Adrenal gland (tissue), 12 donors: ENCODE measurements around the gene RBM23. TPM values are rescaled to one million over a fixed set of nuclear protein-coding genes. Genes with fewer than 3 reads are reported as not detected.

ENCODE experiments used
- DNase-seq, 7 donors: peaks; one replicate each; pipeline ENCODE4 v3.0.0-alpha.2; 2019 to 2020
- H3K27ac ChIP-seq, 5 donors: fragments of 200-600 bp; sonication (generic) in 4 of 5; 1 replicate in 3 of 5; 2 replicates in 2 of 5; pipeline versions ENCODE4 v1.5.1 to v1.8.0; 2016 to 2020; ENCODE audit warnings: mild to moderate bottlenecking in 1 of 5
- H3K27me3 ChIP-seq: fragments of 200-600 bp; 2 replicates; pipeline ENCODE4 v1.8.0; 2021
- H3K36me3 ChIP-seq, 2 donors: fragments of 200-600 bp; replicated peaks in 1 of 2; 1 replicate in 1 of 2; 2 replicates in 1 of 2; pipeline versions ENCODE4 v1.5.1 to v1.8.0; 2018 to 2022
- H3K4me1 ChIP-seq, 2 donors: fragments of 200-600 bp; replicated peaks in 1 of 2; 1 replicate in 1 of 2; 2 replicates in 1 of 2; pipeline versions ENCODE4 v1.5.1 to v1.8.0; 2018 to 2021
- H3K4me3 ChIP-seq, 4 donors: fragments of 200-600 bp; sonication (generic) in 3 of 4; one replicate each; pipeline ENCODE4 v1.5.1; 2016 to 2018
- H3K9me3 ChIP-seq, 3 donors: fragments of 200-600 bp; sonication (generic) in 1 of 3; replicated peaks in 1 of 3; 1 replicate in 2 of 3; 2 replicates in 1 of 3; pipeline versions ENCODE4 v1.5.1 to v1.8.0; 2016 to 2021
- POLR2A ChIP-seq, 2 donors: fragments of 450-650 bp; IDR thresholded peaks; one replicate each; pipeline ENCODE4 v1.6.1; 2017; ENCODE audit warnings: antibody characterized with exemption in 2 of 2, mild to moderate bottlenecking in 2 of 2, moderate library complexity in 1 of 2
- WGBS, 4 donors: extraction: QIAGEN DNeasy Blood & Tissue Kit in 2 of 4; methylation state at CpG; one replicate each; pipeline versions ENCODE4 v1.1.5 to v1.1.7; 2013 to 2017; 5-methylcytosine and 5-hydroxymethylcytosine counted together
- intact Hi-C, 2 donors: fragments of 100-400 bp; cut with DNase I; formaldehyde crosslinking; loops; one replicate each; pipeline versions ENCODE4 v1.14.1 to v1.15.0; 2022 to 2023
- polyA plus RNA-seq, 3 donors: library from polyadenylated mRNA; stranded (reverse); fragments of 200-250 nt in 2 of 3; fragments of 350-450 nt in 1 of 3; fragmentation: Illumina TruSeq in 1 of 3; extraction: RNeasy Lipid Tissue Mini Kit (QIAGEN cat#74804) in 1 of 3; gene quantifications; one replicate each; pipeline ENCODE4 v1.2.3, GENCODE V29; 2013 to 2014
- total RNA-seq, 9 donors: library from RNA; depleted of rRNA in 4 of 9; stranded (reverse); fragments of >200 nt in 4 of 9; fragments of 120-200 nt in 1 of 9; fragmentation: NEBNext Ultra II Directional in 1 of 9; extraction: Animal tissue kit (Norgen Biotek cat#: 25700) in 1 of 9; gene quantifications; one replicate each; pipeline versions ENCODE4 v1.1.0 to v1.2.4, GENCODE V29; 2013 to 2023
- TF ChIP-seq, protein P1 (sequence below), 6 experiments: fragments of 450-650 bp in 4 of 6; fragments of 200-600 bp in 2 of 6; sonication (generic) in 1 of 6; IDR thresholded peaks; 1 replicate in 5 of 6; 2 replicates in 1 of 6; pipeline versions ENCODE4 v1.5.1 to v1.8.0; 2016 to 2021; ENCODE audit warnings: antibody characterized with exemption in 6 of 6, mild to moderate bottlenecking in 2 of 6, moderate library complexity in 1 of 6
- donor health status: healthy with polysubstance abuse.
- donor health status: Bipolar disorder and iron deficiency.
- donor health status: DM: yes; HTN: yes; CAD: no.
- donor health status: DM: no; HTN: no; CAD: no.
- donor health status: DM: no; HTN: no; CAD: no.
- donor health status: DM: yes; HTN: yes; CAD: no.

Gene RBM23
- total and polyA plus RNA-seq, 12 donors = 39.5 to 1,877 (median 80.1) TPM

DNA sequence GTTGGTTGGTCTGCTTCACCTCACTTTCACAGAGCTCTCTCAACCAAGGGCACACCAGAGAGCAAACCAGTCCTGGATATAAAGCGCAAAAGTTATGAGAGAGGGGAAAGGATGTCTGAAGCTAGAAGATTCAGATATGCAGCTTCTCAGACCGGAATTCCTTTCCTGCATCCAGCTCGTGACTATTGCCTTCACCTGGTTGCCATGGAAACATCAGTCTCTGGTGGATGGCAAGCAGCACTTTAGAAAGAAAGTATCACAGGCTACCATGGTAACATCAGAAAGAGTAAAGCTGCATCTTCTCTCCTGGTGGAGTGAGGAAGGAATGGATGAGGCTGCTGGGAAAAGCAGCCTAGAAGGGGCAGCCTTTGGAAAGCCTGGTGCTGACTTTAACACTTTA, 22.2 kb downstream of the RBM23 start:
- no peaks in the 10 kb centered on the region for H3K27me3 ChIP-seq
- H3K4me3 ChIP-seq = no peak overlapping the region
- DNase-seq = no peak
- no peak overlapping the region for H3K27ac ChIP-seq
- intact Hi-C loops = no loop called here
- 86 to 97% (median 91%) methylated on average over 3 of the region's 3 CpGs for WGBS, 4 donors
- H3K9me3 ChIP-seq = no peaks in the 10 kb centered on the region
- peaks cover 0 to 19% of the 10 kb centered on the region in 2 donors for H3K36me3 ChIP-seq
- no peak for TF ChIP-seq POLR2A (IDR thresholded peaks at IDR 0.05)
- TF ChIP-seq, protein P1, sequence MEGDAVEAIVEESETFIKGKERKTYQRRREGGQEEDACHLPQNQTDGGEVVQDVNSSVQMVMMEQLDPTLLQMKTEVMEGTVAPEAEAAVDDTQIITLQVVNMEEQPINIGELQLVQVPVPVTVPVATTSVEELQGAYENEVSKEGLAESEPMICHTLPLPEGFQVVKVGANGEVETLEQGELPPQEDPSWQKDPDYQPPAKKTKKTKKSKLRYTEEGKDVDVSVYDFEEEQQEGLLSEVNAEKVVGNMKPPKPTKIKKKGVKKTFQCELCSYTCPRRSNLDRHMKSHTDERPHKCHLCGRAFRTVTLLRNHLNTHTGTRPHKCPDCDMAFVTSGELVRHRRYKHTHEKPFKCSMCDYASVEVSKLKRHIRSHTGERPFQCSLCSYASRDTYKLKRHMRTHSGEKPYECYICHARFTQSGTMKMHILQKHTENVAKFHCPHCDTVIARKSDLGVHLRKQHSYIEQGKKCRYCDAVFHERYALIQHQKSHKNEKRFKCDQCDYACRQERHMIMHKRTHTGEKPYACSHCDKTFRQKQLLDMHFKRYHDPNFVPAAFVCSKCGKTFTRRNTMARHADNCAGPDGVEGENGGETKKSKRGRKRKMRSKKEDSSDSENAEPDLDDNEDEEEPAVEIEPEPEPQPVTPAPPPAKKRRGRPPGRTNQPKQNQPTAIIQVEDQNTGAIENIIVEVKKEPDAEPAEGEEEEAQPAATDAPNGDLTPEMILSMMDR (IDR thresholded peaks at IDR 0.05) = no peak
- peaks cover 0 to 9% of the 10 kb centered on the region in 2 donors for H3K4me1 ChIP-seq

DNA sequence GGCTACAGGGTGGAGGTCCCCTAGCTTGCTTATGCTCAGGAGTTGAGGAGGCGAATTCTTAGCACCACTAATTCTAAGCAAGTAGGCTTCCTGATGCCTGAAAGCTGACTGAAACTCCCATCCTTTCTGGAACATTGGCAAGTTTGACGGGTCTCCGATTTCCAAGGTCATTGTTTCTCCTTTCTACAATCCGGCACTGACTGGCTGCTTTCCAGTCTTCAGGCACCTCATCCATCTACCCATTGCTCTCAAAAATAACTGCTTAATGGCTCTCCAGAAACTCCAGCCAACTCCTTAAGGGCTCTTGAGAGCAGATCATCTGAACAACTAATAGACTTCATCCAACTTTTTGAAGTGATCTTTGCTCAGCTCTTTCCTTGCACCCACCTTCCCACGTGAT, 22.6 kb downstream of the RBM23 start:
- no peak overlapping the region for H3K27ac ChIP-seq
- intact Hi-C loops = no loop called here
- 57 to 68% (median 63%) methylated on average over 5 of the region's 5 CpGs for WGBS, 4 donors
- peaks cover 0 to 9% of the 10 kb centered on the region in 2 donors for H3K4me1 ChIP-seq
- no peaks in the 10 kb centered on the region for H3K27me3 ChIP-seq
- TF ChIP-seq POLR2A (IDR thresholded peaks at IDR 0.05) = no peak
- TF ChIP-seq, protein P1 (IDR thresholded peaks at IDR 0.05) = no peak
- no peaks in the 10 kb centered on the region for H3K9me3 ChIP-seq
- H3K4me3 ChIP-seq = no peak overlapping the region
- peaks cover 0 to 15% of the 10 kb centered on the region in 2 donors for H3K36me3 ChIP-seq
- DNase-seq = no peak

DNA sequence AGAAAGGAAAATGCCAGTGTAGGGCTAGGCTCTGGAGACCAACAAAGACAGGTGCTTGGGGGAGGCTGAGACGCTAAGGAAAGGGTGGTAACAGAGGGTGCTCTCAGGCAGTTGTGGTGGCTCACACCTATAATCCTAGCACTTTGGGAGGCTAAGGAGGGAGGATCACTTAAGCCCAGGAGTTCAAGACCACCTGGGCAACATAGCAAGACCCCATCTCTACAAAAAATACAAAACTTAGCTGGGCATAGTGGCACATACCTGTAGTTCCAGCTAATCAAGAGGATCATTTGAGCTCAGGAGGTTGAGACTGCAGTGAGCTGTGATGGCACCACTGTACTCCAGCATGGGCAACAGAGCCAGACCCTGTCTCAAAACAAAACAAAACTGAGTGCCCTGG, 23.5 kb downstream of the RBM23 start:
- intact Hi-C loops = no loop called here
- no peak overlapping the region for H3K27ac ChIP-seq
- TF ChIP-seq, protein P1 (IDR thresholded peaks at IDR 0.05) = no peak
- TF ChIP-seq POLR2A (IDR thresholded peaks at IDR 0.05) = no peak
- H3K27me3 ChIP-seq = no peaks in the 10 kb centered on the region
- peaks cover 0 to 9% of the 10 kb centered on the region in 2 donors for H3K4me1 ChIP-seq
- WGBS, 4 donors = 93 to 95% (median 94%) methylated on average over 1 of the region's 1 CpG
- no peaks in the 10 kb centered on the region for H3K9me3 ChIP-seq
- H3K4me3 ChIP-seq = no peak overlapping the region
- DNase-seq = no peak
- peaks cover 0 to 6% of the 10 kb centered on the region in 2 donors for H3K36me3 ChIP-seq

DNA sequence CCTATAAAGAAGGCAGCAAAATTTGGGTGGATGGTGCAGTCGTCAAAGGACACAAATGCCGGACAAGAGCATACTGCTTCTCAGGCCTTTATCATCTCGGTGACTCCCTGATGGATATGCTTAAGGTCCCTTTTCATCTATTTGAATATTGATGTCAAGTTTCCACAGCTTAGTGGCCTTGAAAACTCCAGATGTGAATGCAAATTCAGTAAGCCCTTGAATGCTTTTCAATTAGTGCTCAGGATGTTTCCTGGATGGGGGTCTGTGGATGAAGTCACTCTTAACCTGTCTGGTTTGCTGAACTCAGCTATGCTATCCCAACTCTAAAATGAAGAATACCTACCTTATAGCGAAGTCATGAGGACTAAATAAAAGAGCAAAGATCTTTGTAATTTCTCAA, 25.2 kb downstream of the RBM23 start:
- no peak for DNase-seq
- no peaks in the 10 kb centered on the region for H3K27me3 ChIP-seq
- no peak overlapping the region for H3K4me3 ChIP-seq
- no peak overlapping the region for H3K27ac ChIP-seq
- H3K4me1 ChIP-seq = peaks cover 0 to 7% of the 10 kb centered on the region in 2 donors
- 90 to 93% (median 91%) methylated on average over 4 of the region's 4 CpGs for WGBS, 4 donors
- intact Hi-C loops = no loop called here
- H3K36me3 ChIP-seq = no peaks in the 10 kb centered on the region
- no peaks in the 10 kb centered on the region for H3K9me3 ChIP-seq
- no peak for TF ChIP-seq POLR2A (IDR thresholded peaks at IDR 0.05)
- TF ChIP-seq, protein P1 (IDR thresholded peaks at IDR 0.05) = no peak
